Measurements from ENCODE around the gene C22orf42.
"Not testable (repeated sequence)": the region's sequence is repeated elsewhere in the genome, so short reads cannot be mapped to it uniquely, and the experiment has no call there.

The C22orf42 gene

GRCh38 chr22:32158712-32159533, at the start of gene C22orf42:
C22orf42 (minus strand) TSS chr22:32159303; CDS start chr22:32159215, 88 bp downstream.
- DNase-seq (ENCODE audit: low read depth in 3 of 3): no peak

DNA sequence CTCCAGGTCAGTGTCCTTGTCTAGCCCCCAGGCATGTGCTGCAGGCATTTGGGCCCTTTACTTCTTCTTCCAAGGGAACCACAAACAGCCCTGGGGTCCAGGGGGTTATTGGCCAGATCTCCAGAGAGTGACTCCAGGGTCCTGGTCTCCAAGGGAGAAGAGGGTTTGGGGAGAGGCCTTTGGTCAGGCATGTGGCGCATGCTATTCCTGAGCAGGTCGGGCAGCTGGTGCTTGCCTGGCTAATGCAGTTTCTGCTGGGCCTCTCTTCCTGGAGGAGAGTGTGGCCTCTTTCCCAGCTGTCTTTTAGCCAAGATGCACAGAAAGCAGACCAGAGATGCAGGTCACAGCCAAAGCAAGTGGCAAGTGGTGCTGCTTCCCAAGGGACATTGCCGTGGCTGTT, 49.6 kb upstream of the C22orf42 start:
- DNase-seq (ENCODE audit: low read depth in 3 of 3): no peak

GRCh38 chr22:32207971-32208480, 48.9 kb upstream of the C22orf42 start:
- DNase-seq (ENCODE audit: low read depth in 3 of 3): no peak

GRCh38 chr22:32206774-32207758, 48.0 kb upstream of the C22orf42 start:
- no peak for DNase-seq (ENCODE audit: low read depth in 3 of 3)

- DNase-seq (ENCODE audit: low read depth in 3 of 3): no peak
These were observed 47.1 kb upstream of the C22orf42 start for GRCh38 chr22:32205974-32206773.

DNA sequence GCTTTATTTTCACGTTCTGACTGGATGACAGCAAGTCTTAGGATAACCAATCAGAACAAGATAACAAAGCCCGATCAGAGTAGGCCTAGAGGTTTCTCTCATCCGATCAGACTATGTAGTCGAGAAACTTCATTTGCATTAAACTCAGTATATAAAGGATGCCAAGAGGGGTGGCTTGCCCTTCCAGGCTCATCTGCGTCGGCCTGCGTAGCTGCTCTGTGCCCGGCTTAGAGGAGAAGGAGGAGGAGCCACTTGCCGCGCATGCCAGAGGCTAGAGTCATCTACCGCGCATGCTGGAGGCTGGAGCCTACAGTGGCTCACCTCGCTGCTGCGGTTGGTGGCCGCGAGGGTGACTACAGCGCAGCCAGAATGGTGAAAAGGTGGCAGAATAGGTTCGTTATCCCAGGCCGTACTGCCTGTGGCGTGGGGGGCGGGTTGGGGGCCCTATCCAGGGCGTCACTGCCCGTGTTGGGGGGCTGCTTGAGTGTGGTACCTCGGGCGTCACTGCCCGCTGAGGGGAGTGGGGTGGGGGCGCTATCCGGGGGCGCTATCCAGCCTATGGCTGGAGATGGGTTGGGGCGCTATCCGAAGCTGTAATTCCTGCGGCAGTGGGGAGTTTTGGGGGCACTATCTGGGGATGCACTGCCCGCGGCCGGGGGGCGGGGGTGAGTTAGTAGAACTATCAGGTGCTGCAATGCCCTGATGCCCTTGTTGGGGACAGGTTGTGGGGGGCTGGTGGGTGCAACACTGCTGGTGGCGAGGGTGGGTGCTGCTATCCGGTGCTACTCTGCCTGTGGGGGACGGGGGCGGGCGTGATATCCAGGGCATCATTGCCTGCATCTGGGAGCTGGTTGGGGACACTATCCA, 46.0 kb upstream of the C22orf42 start, which contains the start of gene RFPL2:
Gene RFPL2, minus strand, starts transcription at position 218 of the 867 bp plus-strand sequence. CDS start 2,622 bp downstream, outside the sequence.
- DNase-seq (ENCODE audit: low read depth in 3 of 3): no peak

DNA sequence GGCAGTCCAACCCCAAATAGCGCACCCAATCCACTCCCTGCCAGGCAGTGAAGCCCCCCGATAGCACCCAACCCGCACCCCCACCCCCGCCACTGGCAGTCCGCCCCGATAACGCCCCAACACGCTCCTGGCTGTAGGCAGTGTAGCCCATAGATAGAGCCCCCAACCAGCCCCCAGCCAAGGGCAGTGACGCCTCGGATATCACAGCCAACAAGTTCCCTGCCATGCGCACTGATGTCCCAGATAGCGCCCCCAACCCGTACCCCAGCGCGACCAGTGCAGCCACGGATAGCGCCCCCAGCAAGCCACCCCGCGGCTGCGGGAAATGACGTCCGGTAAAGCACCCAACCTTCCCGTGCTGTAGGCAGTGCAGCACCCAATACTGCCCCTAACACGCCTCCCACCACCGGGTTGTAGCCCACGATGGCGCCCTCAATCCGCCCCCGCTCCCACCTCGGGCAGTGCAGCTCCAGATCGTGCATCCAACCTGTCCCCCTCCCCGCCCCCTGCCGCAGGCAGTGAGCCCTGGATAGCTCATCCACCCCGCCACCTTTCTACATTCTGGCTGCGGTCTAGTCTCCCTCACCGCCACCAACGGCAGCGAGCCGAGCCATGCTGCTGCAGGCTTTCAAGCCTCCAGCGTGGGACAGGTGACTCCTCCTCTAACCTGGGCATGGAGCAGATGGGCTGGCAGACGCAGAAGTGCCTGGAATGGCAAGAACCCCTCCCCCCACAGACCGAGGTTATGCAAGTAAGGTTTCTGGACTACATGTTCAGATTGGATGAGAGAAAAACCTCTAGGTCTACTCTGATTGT, 45.1 kb upstream of the C22orf42 start:
- DNase-seq (ENCODE audit: low read depth in 3 of 3): no peak

DNA sequence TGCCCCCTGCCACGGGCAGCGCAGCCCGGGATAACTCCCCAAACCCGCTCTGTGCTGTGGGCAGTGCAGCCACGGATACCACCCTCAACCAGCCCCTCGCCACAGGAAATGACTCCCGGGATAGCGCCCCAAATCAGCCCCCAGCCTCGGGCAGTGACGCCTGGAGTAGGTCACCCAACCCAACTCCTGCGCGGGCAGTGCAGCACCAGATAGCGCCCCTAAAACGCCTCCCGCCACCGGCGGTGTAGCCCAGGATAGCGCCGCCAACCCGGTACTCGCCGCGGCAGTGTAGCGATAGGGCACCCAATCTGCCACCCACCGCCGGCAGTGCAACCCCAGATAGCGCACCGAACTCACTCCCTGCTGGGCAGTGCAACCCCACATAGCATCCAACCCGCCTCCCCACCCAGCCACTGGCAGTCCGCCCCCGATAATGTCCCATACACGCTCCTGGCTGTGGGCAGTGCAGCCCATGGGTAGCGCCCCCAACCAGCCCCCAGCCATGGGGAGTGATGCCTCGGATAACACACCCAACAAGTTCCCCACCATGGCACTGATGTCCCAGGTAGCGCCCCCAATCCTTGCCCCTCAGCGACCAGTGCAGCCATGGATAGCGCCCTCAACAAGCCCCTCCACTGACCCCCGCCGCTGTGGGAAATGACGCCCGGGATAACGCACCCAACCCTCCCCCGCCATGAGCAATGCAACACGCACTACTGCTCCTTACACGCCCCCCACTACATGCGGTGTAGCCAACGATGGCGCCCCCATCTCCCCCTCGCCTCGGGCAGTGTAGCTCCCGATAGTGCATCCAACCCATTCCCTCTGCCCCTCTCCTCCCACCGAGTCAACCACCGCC, 44.3 kb upstream of the C22orf42 start:
- no peak for DNase-seq (ENCODE audit: low read depth in 3 of 3)

DNA sequence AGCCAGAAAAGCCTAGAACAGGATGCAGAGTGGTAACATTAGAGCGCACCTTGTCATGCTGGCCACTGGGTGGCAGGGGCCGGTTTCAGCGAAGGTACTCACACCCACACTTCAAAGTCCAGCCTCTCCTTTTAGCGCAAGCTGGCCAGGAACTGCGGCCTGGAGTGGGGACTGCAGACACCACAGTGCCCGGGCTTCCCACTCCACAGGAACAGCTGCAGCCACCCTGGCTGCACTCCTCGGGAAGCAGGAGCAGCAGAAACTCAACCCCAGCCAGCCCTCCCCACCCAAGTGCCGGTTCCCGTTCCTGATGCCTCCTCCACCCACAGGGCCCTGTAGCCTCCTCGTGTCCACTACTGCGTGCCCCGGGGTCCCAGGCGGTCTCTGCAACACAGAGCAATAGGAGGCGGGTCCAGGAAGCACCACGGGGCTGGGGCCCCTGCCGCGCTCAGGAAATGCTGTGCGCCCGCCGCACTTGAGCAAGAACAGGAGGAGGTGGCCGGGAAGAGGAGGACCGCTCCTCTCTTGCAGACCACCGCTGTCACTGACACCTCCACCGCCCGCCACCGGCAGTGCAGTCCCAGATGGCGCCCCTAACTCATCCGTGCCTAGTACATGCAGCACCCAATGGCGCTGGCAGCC, 43.6 kb upstream of the C22orf42 start:
- DNase-seq (ENCODE audit: low read depth in 3 of 3): no peak

- DNase-seq (ENCODE audit: low read depth in 3 of 3): no peak
These were observed 43.0 kb upstream of the C22orf42 start for GRCh38 chr22:32202161-32202538.

DNA sequence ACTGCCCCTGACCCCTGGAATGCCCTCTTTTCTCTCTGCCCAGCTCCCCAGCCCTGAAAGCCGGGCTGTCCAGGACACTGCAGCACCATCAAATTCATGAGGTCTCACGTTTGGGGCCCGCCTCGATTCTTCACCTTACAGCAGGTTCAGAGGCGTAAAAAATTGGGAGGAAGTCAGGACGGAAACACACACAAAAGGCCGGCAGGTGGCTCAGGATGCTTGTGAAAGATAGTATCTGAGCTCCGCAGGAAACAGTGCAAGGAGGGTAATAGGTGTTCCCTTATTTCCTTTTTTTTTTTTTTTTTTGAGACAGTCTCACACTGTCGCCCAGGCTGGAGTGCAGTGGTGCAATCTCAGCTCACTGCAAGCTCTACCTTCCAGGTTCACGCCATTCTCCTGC, 41.6 kb upstream of the C22orf42 start:
- no peak for DNase-seq (ENCODE audit: low read depth in 3 of 3)

- no peak for DNase-seq (ENCODE audit: low read depth in 3 of 3)
These were observed 40.9 kb upstream of the C22orf42 start for GRCh38 chr22:32199961-32200360.

DNA sequence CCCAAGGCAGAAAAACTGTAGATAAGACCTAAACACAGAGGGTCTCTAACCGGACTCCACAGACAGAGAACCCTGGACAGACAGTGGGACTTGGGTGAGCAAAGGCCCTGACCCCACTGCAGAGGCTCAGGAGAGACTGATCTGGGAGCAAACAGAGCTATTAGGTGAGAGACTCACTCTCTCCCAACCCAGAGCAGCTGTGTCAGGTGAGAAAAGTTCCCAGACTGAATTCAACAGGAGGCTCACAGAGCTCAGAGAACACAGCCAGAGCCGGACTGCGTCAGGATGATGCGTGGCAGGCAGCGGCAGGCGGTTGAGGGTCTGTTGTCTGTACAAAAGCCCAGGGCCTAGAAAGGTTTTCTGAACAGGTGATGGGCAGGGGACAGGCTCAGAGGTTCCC, 40.2 kb upstream of the C22orf42 start:
- DNase-seq (ENCODE audit: low read depth in 3 of 3): no peak

DNA sequence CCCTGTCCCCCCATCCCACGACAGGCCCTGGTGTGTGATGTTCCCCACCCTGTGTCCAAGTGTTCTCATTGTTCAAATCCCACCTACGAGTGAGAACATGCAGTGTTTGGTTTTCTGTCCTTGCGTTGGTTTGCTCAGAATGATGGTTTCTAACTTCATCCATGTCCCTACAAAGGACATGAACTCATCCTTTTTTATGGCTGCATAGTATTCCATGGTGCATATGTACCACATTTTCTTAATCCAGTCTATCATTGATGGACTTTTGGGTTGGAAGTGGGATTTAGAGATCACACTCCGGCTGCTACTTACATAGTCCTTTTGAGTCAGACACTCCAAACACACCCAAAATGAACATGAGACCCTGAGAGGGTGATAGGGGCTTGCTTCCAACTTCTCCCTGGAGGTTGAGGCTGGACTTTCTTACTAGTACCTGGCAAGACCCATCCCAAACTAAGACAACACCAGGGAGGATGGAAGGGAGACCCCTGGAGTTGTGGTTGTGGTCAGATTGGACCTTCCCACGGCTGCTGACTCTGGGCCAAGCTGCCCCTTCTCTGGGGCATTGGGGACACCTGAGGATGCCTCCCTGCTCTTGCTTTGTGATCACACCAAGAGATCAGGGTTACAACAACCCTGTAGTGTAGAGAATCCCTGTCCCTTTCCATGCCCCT, 38.6 kb upstream of the C22orf42 start:
- not testable (repeated sequence) for DNase-seq (ENCODE audit: low read depth in 3 of 3)

- DNase-seq (ENCODE audit: low read depth in 3 of 3): not testable (repeated sequence)
These were observed 36.8 kb upstream of the C22orf42 start for GRCh38 chr22:32195900-32196299.

DNA sequence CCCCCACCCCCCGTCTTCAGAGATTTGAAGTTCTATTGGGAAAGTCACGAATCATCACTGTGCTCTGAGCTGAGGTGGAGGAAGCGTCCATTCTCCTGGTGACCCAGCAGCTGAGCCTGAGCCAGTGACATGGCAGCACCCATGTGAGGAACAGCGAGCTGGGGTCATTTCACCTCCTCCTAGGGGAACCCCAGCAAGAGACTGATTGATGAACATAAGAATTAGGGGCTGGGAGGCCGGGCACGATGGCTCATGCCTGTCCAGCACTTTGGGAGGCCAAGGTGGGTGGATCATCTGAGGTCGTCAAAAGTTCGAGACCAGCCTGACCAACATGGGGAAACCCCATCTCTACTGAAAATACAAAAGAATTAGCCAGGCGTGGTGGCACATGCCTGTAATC, 34.2 kb upstream of the C22orf42 start:
- not testable (repeated sequence) for DNase-seq (ENCODE audit: low read depth in 3 of 3)

DNA sequence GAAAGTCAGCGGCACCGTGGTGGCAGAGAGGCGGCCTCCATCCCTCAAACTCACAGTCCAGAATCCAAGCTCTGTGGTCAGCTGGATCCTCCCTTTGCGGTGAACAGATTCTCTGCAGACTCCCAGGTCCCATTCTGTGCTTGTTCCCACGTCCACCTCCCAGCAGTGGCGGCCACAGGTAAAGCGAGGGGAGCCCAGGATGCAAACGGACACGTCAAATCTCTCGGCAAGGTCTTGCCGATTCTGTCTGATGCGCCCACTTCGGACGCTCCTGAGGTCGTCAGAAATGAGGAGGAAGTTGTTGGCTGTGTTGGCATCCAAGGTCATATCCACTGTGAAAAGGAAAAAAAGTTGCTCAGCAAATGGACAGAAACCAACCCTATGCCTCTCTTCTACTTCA, 31.9 kb upstream of the C22orf42 start:
- not testable (repeated sequence) for DNase-seq (ENCODE audit: low read depth in 3 of 3)

Data from stimulated activated CD4-positive, alpha-beta T cell treated with anti-CD3 and anti-CD28 coated beads, TNF-alpha, amount 100 ng/mL, for 4 hours (primary cell).